ENCODE results near the gene OXNAD1. TPM values are rescaled to one million over a fixed set of nuclear protein-coding genes. Genes with fewer than 3 reads are reported as not detected.

Gene OXNAD1
- total and polyA plus RNA-seq, 2 of the 13 experiments (the other 11 are each of a cell fraction or from before 2014, with no cell fraction given): 9.9 to 18.8 TPM

DNA sequence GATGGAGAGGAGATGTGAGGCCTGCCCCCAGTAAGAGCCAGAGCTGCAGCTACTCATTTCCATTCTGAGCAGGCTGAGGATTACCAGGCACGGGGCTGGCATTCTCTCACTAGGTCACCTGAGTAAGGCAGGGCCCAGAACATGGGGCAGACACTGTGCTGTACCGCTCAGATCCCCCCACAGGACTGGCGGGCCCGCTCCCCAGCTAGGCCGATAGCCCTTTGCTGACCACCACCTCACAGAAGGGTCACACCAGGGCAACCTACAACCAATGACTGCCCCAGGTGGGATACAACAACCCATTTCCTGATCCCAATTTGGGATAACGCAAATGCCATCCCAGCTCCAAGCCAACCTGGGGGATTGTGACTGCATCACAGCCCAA, 52.5 kb downstream of the OXNAD1 start:
- no peak for DNase-seq (ENCODE audit: low spot score)
- no peaks in the 10 kb centered on the region for H3K9me3 ChIP-seq (ENCODE audit: low read length)
- TF ChIP-seq ASH2L (IDR thresholded peaks at IDR 0.05; ENCODE audit: insufficient read length, low read depth, low read length) (no peak), ZNF33B (CRISPR knock-in tag; IDR thresholded peaks at IDR 0.05) (no peak), GLI4 (CRISPR knock-in tag; IDR thresholded peaks at IDR 0.05; ENCODE audit: borderline replicate concordance) (no peak), KAT2B (IDR thresholded peaks at IDR 0.05; ENCODE audit: borderline replicate concordance, low read depth, low read length) (no peak), ZNF431 (CRISPR knock-in tag; IDR thresholded peaks at IDR 0.05; ENCODE audit: borderline replicate concordance, low read depth) (no peak), KLF15 (CRISPR knock-in tag; IDR thresholded peaks at IDR 0.05; ENCODE audit: borderline replicate concordance) (no peak), FOXA3 (CRISPR knock-in tag; IDR thresholded peaks at IDR 0.05) (no peak), ZNF644 (CRISPR knock-in tag; IDR thresholded peaks at IDR 0.05; ENCODE audit: low read depth) (no peak), TAF15 (IDR thresholded peaks at IDR 0.05; ENCODE audit: low read depth, low read length, poor library complexity, severe bottlenecking) (no peak), IKZF4 (CRISPR knock-in tag; IDR thresholded peaks at IDR 0.05; ENCODE audit: borderline replicate concordance, low read depth, not compliant biosample characterization) (no peak), ZSCAN20 (CRISPR knock-in tag; IDR thresholded peaks at IDR 0.05; ENCODE audit: borderline replicate concordance) (no peak), ZBTB38 (CRISPR knock-in tag; IDR thresholded peaks at IDR 0.05) (no peak)
- TF ChIP-seq, protein P1, sequence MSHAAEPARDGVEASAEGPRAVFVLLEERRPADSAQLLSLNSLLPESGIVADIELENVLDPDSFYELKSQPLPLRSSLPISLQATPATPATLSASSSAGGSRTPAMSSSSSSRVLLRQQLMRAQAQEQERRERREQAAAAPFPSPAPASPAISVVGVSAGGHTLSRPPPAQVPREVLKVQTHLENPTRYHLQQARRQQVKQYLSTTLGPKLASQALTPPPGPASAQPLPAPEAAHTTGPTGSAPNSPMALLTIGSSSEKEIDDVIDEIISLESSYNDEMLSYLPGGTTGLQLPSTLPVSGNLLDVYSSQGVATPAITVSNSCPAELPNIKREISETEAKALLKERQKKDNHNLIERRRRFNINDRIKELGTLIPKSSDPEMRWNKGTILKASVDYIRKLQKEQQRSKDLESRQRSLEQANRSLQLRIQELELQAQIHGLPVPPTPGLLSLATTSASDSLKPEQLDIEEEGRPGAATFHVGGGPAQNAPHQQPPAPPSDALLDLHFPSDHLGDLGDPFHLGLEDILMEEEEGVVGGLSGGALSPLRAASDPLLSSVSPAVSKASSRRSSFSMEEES (CRISPR knock-in tag; IDR thresholded peaks at IDR 0.05): no peak
- TF ChIP-seq, protein P2, sequence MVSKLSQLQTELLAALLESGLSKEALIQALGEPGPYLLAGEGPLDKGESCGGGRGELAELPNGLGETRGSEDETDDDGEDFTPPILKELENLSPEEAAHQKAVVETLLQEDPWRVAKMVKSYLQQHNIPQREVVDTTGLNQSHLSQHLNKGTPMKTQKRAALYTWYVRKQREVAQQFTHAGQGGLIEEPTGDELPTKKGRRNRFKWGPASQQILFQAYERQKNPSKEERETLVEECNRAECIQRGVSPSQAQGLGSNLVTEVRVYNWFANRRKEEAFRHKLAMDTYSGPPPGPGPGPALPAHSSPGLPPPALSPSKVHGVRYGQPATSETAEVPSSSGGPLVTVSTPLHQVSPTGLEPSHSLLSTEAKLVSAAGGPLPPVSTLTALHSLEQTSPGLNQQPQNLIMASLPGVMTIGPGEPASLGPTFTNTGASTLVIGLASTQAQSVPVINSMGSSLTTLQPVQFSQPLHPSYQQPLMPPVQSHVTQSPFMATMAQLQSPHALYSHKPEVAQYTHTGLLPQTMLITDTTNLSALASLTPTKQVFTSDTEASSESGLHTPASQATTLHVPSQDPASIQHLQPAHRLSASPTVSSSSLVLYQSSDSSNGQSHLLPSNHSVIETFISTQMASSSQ (IDR thresholded peaks at IDR 0.05; ENCODE audit: low read depth): no peak
- TF ChIP-seq, protein P2 (CRISPR knock-in tag; IDR thresholded peaks at IDR 0.05; ENCODE audit: borderline replicate concordance): no peak
- TF ChIP-seq, protein P3, sequence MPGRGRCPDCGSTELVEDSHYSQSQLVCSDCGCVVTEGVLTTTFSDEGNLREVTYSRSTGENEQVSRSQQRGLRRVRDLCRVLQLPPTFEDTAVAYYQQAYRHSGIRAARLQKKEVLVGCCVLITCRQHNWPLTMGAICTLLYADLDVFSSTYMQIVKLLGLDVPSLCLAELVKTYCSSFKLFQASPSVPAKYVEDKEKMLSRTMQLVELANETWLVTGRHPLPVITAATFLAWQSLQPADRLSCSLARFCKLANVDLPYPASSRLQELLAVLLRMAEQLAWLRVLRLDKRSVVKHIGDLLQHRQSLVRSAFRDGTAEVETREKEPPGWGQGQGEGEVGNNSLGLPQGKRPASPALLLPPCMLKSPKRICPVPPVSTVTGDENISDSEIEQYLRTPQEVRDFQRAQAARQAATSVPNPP (CRISPR knock-in tag; IDR thresholded peaks at IDR 0.05): no peak
- H3K27me3 ChIP-seq (ENCODE audit: control insufficient read depth in 1 of 2, insufficient read depth in 2 of 2, low read length in 2 of 2): no peaks in the 10 kb centered on the region
- H2AFZ ChIP-seq (ENCODE audit: low read length): no peak overlapping the region
- intact Hi-C loops (cut with micrococcal nuclease; ENCODE audit: unreplicated experiment): no loop called here
- WGBS (ENCODE audit: low lambda C conversion rate): 100% methylated on average over 1 of the region's 6 CpGs
- in situ Hi-C loops (cut with HindIII; ENCODE audit: extremely low pct_ligation_motif_present, low pct_unique_long_range_greater_than_20kb): no loop called here
- H3K4me2 ChIP-seq (ENCODE audit: low read depth, low read length): no peak overlapping the region
- no peak overlapping the region for H3K27ac ChIP-seq (ENCODE audit: extremely low read length, insufficient read depth, low read length)
- CTCF ChIA-PET (ENCODE audit: low intra/inter-chr PET ratio, low total read pairs): no interaction called here
- no peak overlapping the region for H3K9ac ChIP-seq (ENCODE audit: insufficient read depth, low read depth, low read length)
- POLR2A ChIA-PET: no interaction called here
- no TSS peak for BruUV-seq (replicated peaks)
- no peaks in the 10 kb centered on the region for H4K20me1 ChIP-seq (ENCODE audit: insufficient read depth, low read length)
- no peak overlapping the region for H3K4me3 ChIP-seq (replicated peaks in 1 of 3; ENCODE audit: insufficient read depth in 1 of 3, low read depth in 2 of 3, low read length in 3 of 3)
- no peak for FAIRE-seq
- peaks cover 5 to 24% of the 10 kb centered on the region in 2 experiments; a peak in 4 of 5 replicates for H3K36me3 ChIP-seq (replicated peaks in 1 of 2; ENCODE audit: control insufficient read depth in 1 of 2, insufficient read depth in 2 of 2, low read length in 2 of 2)
- H3K79me2 ChIP-seq (ENCODE audit: insufficient read depth, low read length): no peaks in the 10 kb centered on the region
- no peak for ATAC-seq
- H3K4me1 ChIP-seq (ENCODE audit: insufficient read depth, low read length): peaks cover 6% of the 10 kb centered on the region; the same call in 1 of the 2 replicates

Measured in HepG2 (cell line).